GM23248 (cell line): ENCODE results near the gene CRELD2. TPM values are rescaled to one million over a fixed set of nuclear protein-coding genes. Genes with fewer than 3 reads are reported as not detected.

Source experiments
- DNase-seq: peaks from one replicate; pipeline ENCODE4 v3.0.0-alpha.2; 2015
- H2AFZ ChIP-seq: fragments of 200-600 bp; sonication (generic); 2 replicates; pipeline ENCODE4 v1.6.1; 2016; ENCODE audit warnings: antibody characterized with exemption
- H3F3A ChIP-seq: fragments of 200-600 bp; sonication (generic); 2 replicates; pipeline ENCODE4 v1.6.1; 2016; ENCODE audit warnings: mild to moderate bottlenecking, antibody characterized with exemption, mixed run types; ENCODE audit not compliant: insufficient read depth
- H3K27ac ChIP-seq: fragments of 200-600 bp; sonication (generic); 2 replicates; pipeline ENCODE4 v1.5.1; 2016; ENCODE audit warnings: mild to moderate bottlenecking
- H3K27me3 ChIP-seq: fragments of 200-600 bp; sonication (generic); replicated peaks from 2 replicates; pipeline ENCODE4 v1.6.1; 2016; ENCODE audit warnings: mild to moderate bottlenecking; ENCODE audit not compliant: insufficient read depth
- H3K36me3 ChIP-seq: fragments of 200-600 bp; sonication (generic); 2 replicates; pipeline ENCODE4 v1.6.1; 2016; ENCODE audit warnings: low read depth, mild to moderate bottlenecking
- H3K4me1 ChIP-seq: fragments of 200-600 bp; sonication (generic); 2 replicates; pipeline ENCODE4 v1.6.1; 2016; ENCODE audit warnings: mild to moderate bottlenecking; ENCODE audit not compliant: insufficient read depth
- H3K4me2 ChIP-seq: fragments of 200-600 bp; sonication (generic); one replicate; pipeline ENCODE4 v1.6.1; 2016; ENCODE audit warnings: mild to moderate bottlenecking; ENCODE audit not compliant: unreplicated experiment
- H3K4me3 ChIP-seq: fragments of 200-600 bp; sonication (generic); 2 replicates; pipeline ENCODE4 v1.5.1; 2016; ENCODE audit warnings: mild to moderate bottlenecking
- H3K79me2 ChIP-seq: fragments of 200-600 bp; sonication (generic); 2 replicates; pipeline ENCODE4 v1.6.1; 2016; ENCODE audit warnings: mild to moderate bottlenecking; ENCODE audit not compliant: insufficient read depth
- H3K9ac ChIP-seq: fragments of 200-600 bp; sonication (generic); 2 replicates; pipeline ENCODE4 v1.6.1; 2016; ENCODE audit warnings: mild to moderate bottlenecking
- H3K9me2 ChIP-seq: fragments of 200-600 bp; sonication (generic); 2 replicates; pipeline ENCODE4 v1.6.1; 2016; ENCODE audit warnings: mixed run types, mild to moderate bottlenecking, moderate library complexity; ENCODE audit not compliant: insufficient read depth
- H3K9me3 ChIP-seq: fragments of 200-600 bp; sonication (generic); one replicate; pipeline ENCODE4 v1.6.1; 2017; ENCODE audit warnings: low read depth
- H4K20me1 ChIP-seq: fragments of 200-600 bp; sonication (generic); 2 replicates; pipeline ENCODE4 v1.6.0; 2016; ENCODE audit not compliant: insufficient read depth
- EZH2 ChIP-seq: fragments of 200-600 bp; sonication (generic); IDR thresholded peaks from 2 replicates; pipeline ENCODE4 v1.6.1; 2018; ENCODE audit warnings: antibody characterized with exemption, mild to moderate bottlenecking; ENCODE audit not compliant: insufficient read depth, poor library complexity, severe bottlenecking
- EZH2phosphoT487 ChIP-seq: fragments of 200-600 bp; sonication (generic); IDR thresholded peaks from 2 replicates; pipeline ENCODE4 v1.6.1; 2018; ENCODE audit warnings: antibody characterized with exemption, moderate library complexity, mild to moderate bottlenecking, low read depth; ENCODE audit not compliant: insufficient read depth
- WGBS, 2 experiments: methylation state at CpG; one replicate each; pipeline ENCODE4 v1.1.6; 2015 to 2017; ENCODE audit warnings: low lambda C conversion rate in 2 of 2, low coverage in 1 of 2; ENCODE audit errors: missing lambda C conversion rate in 2 of 2; 5-methylcytosine and 5-hydroxymethylcytosine counted together
- in situ Hi-C: fragments of 300-500 bp; cut with MboI; formaldehyde crosslinking; loops from 2 replicates; pipeline ENCODE4 v1.15.0; 2020
- polyA plus RNA-seq: library from polyadenylated mRNA; unstranded; fragments of >200 nt; fragmentation: Nextera tagmentation; extraction: Ambion mirVana; gene quantifications from 2 replicates; pipeline ENCODE4 v1.2.1, GENCODE V29; 2016
- total RNA-seq: library from RNA; depleted of rRNA; stranded (reverse); fragments of >200 nt; shearing (Covaris generic); gene quantifications from 2 replicates; pipeline ENCODE4 v1.2.3, GENCODE V29; 2014

The CRELD2 gene
- total and polyA plus RNA-seq, 2 experiments from 2014 or later = 57.1 to 78.4 TPM

- Histone ChIP-seq H2AFZ (no peak overlapping the region), H3K4me2 (no peak overlapping the region), H3K79me2 (no peaks in the 10 kb centered on the region), H3K9me3 (no peaks in the 10 kb centered on the region), H3F3A (no peaks in the 10 kb centered on the region), H3K4me1 (peaks cover 6% of the 10 kb centered on the region), H3K27ac (no peak overlapping the region), H3K9me2 (no peaks in the 10 kb centered on the region), H3K36me3 (no peaks in the 10 kb centered on the region), H4K20me1 (no peaks in the 10 kb centered on the region), H3K4me3 (no peak overlapping the region), H3K9ac (no peak overlapping the region), H3K27me3 (no peaks in the 10 kb centered on the region)
- WGBS, 2 experiments = 83 to 91% methylated on average over 6 of the region's 6 CpGs
- no peak for DNase-seq
- TF ChIP-seq EZH2phosphoT487 = no peak
- no peak for TF ChIP-seq EZH2
- in situ Hi-C loops = no loop called here
Measured at GRCh38 chr22:49947296-49947622, 28.8 kb downstream of the CRELD2 start.

- Histone ChIP-seq H3K9me2 (no peaks in the 10 kb centered on the region), H3K9me3 (no peaks in the 10 kb centered on the region), H3K9ac (no peak overlapping the region), H3K4me2 (no peak overlapping the region), H2AFZ (no peak overlapping the region), H3K79me2 (no peaks in the 10 kb centered on the region), H3K27ac (no peak overlapping the region), H3K36me3 (no peaks in the 10 kb centered on the region), H3K27me3 (no peaks in the 10 kb centered on the region), H3K4me3 (no peak overlapping the region), H3F3A (no peaks in the 10 kb centered on the region), H3K4me1 (peaks cover 11% of the 10 kb centered on the region), H4K20me1 (no peaks in the 10 kb centered on the region)
- in situ Hi-C loops = no loop called here
- TF ChIP-seq EZH2phosphoT487 = no peak
- TF ChIP-seq EZH2 = no peak
- no peak for DNase-seq
- WGBS, 2 experiments = 65 to 73% methylated on average over 18 to 20 of the region's 23 CpGs
Measured at GRCh38 chr22:49948116-49948957, 29.9 kb downstream of the CRELD2 start.

- 75 to 76% methylated on average over 24 to 35 of the region's 42 CpGs for WGBS, 2 experiments
- in situ Hi-C loops = no loop called here
- no peaks in the 10 kb centered on the region for H3K9me2 ChIP-seq
- H3K4me2 ChIP-seq = no peak overlapping the region
- H3K9ac ChIP-seq = no peak overlapping the region
- H3K36me3 ChIP-seq = no peaks in the 10 kb centered on the region
- H3K79me2 ChIP-seq = no peaks in the 10 kb centered on the region
- H2AFZ ChIP-seq = no peak overlapping the region
- no peak overlapping the region for H3K27ac ChIP-seq
- H3K9me3 ChIP-seq = no peaks in the 10 kb centered on the region
- no peaks in the 10 kb centered on the region for H3F3A ChIP-seq
- no peaks in the 10 kb centered on the region for H3K27me3 ChIP-seq
- no peak overlapping the region for H3K4me3 ChIP-seq
- DNase-seq = no peak
- no peaks in the 10 kb centered on the region for H4K20me1 ChIP-seq
- peaks cover 11% of the 10 kb centered on the region for H3K4me1 ChIP-seq
- TF ChIP-seq EZH2 = no peak
Measured at GRCh38 chr22:49948958-49949913, 30.8 kb downstream of the CRELD2 start.

- DNase-seq = no peak
- H3K36me3 ChIP-seq = no peaks in the 10 kb centered on the region
- H3K27me3 ChIP-seq = no peaks in the 10 kb centered on the region
- in situ Hi-C loops = no loop called here
- H3K9me3 ChIP-seq = no peaks in the 10 kb centered on the region
- no peak for TF ChIP-seq EZH2
- no peak for TF ChIP-seq EZH2phosphoT487
- no peaks in the 10 kb centered on the region for H3K79me2 ChIP-seq
- H3K27ac ChIP-seq = no peak overlapping the region
- H3K4me1 ChIP-seq = peaks cover 11% of the 10 kb centered on the region
- no peaks in the 10 kb centered on the region for H3F3A ChIP-seq
- H4K20me1 ChIP-seq = no peaks in the 10 kb centered on the region
- 74 to 78% methylated on average over 11 of the region's 11 CpGs for WGBS, 2 experiments
- H3K9ac ChIP-seq = no peak overlapping the region
- H3K4me3 ChIP-seq = no peak overlapping the region
- H3K9me2 ChIP-seq = no peaks in the 10 kb centered on the region
- no peak overlapping the region for H3K4me2 ChIP-seq
- H2AFZ ChIP-seq = no peak overlapping the region
Measured at GRCh38 chr22:49949914-49950292, 31.5 kb downstream of the CRELD2 start.
